Measurements from ENCODE around the gene PCNX3. TPM values are rescaled to one million over a fixed set of nuclear protein-coding genes. Genes with fewer than 3 reads are reported as not detected.
"Not testable (repeated sequence)": the region's sequence is repeated elsewhere in the genome, so short reads cannot be mapped to it uniquely, and the experiment has no call there.

The PCNX3 gene
- total RNA-seq, 1 donor from 2014 or later, result 7.7 TPM

DNA sequence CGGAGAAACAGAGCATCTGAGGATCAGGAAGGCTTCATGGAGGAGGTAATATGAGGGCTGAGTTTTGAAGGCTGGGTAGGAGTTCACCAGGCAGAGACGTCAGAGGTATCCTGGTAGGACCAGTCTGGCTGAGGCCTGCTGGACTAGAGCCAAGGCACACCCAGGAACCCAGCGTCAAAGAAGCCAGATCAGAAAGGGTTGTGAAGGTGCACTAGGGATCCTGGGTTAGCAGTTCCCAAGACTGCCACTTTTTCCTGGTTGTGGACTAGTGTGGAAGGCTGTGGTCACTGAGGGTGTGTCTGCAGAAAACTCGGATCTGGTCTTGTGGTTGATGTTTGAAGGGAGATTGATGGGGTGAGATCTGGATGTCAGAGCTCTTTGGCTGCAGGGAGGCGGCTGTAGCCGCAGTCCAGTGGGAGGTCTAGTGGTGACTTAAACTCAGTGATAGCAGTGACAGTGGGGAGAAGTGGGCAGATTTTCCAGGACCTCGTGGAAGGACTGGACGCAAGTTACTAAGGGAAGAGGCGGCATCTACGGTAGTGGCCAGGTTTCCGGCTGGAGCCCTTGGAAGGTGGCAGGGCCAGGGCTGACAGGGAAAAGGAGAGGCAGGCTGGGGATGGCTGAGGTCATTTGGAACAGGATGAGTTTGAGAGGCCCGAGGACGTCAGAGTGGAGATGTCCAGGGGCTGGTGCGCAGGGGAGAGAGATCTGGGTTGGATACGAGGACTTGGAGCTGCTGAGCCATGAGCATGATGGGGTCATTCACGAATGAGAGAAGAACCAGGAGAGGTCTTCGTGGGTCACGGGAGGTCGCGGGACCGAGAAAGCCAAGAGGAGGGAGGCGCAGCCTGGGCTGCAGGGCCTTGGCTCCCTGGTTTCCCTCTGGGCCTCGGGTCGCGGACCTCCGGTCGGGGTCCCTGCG lies 36.3 kb downstream of the PCNX3 start:
- FAIRE-seq, result no peak
- no peak for DNase-seq (ENCODE audit: low spot score in 2 of 2)

DNA sequence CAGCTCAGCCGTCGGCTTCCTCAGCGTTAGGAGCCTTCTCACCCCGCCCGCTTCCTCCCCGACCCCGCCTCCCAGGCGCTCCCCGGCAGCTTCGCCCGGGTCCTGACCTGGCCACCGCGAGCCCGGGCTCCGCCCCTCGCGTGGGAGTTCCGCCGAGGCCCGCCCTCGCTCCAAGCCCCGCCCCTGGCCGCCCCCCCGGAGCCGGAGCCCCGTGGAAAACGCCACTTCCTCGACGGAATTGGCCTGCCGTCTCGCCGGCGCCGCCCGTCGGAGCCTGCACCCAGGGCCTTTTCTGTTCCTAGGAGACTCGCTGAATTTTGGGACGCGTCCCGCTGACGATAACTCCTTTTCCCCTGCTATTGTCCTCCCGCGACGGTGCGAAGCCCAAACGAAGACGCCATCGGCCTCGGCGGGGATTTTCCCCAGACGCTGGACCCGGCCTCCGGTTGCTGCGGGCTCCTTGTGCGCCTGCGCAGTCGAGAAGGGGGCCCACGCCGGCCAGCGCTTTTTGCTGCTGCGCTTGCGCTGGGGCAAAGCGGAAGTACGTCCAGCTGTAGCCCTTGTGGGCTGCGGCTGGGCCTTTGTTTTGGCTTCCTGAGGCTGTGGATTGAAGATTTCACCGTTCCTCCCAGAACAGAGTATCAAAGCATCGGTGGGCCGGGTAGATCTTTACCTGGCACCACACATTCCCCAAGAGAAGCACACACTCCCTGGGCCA lies 37.1 kb downstream of the PCNX3 start:
- FAIRE-seq (no peak), DNase-seq (ENCODE audit: low spot score in 2 of 2) (peak; percentile 96 to 99)

DNA sequence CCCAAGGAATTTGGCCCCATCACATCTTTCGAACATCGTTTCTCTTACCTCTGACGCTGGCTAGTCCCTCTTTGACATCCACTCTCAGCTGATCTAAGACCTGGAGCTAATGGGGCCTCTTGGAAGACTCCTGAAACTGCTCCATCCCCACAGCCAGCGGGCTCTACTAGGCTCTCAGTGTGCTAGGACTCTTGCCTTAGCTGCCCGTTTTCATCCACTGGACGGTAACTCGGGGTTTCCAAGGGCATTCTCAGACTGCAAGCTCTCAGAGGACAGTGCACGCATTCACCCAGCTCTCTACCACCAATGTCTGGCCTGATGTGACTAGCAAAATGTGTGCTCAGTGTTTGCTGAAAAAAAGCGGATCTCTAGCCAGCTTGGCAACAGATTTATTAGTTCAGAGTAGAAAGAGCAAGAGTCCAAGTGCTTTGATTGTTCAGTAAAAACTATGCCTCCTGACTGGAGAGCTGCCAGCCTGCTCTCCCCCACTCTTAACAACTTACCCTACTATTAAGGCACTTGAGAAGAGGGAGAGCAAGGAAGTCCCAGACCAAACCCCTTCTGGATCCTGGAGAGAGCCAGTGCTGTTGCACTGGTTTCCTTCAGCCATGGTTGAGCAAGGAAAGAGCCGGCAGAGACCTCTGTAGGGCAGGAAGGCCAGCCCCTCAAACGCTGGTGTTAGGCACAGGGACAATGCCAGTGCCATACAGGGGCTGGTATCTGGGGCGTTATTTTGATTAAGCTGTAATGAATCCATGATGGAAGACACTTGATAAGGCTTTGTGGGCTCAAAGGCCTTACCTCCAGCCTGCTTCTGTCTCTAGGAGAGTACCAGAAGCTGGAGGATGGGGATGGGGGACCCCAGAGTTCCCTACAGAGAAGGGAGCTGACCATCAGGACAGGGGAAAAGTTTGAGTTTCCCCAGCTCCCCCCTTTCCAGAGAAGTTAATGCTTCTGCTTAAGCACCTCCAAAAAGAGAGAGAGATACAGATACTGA lies 38.0 kb downstream of the PCNX3 start:
- DNase-seq (ENCODE audit: low spot score in 2 of 2), result peak in 1 of 2 donors; percentile 63
- FAIRE-seq, result no peak

DNA sequence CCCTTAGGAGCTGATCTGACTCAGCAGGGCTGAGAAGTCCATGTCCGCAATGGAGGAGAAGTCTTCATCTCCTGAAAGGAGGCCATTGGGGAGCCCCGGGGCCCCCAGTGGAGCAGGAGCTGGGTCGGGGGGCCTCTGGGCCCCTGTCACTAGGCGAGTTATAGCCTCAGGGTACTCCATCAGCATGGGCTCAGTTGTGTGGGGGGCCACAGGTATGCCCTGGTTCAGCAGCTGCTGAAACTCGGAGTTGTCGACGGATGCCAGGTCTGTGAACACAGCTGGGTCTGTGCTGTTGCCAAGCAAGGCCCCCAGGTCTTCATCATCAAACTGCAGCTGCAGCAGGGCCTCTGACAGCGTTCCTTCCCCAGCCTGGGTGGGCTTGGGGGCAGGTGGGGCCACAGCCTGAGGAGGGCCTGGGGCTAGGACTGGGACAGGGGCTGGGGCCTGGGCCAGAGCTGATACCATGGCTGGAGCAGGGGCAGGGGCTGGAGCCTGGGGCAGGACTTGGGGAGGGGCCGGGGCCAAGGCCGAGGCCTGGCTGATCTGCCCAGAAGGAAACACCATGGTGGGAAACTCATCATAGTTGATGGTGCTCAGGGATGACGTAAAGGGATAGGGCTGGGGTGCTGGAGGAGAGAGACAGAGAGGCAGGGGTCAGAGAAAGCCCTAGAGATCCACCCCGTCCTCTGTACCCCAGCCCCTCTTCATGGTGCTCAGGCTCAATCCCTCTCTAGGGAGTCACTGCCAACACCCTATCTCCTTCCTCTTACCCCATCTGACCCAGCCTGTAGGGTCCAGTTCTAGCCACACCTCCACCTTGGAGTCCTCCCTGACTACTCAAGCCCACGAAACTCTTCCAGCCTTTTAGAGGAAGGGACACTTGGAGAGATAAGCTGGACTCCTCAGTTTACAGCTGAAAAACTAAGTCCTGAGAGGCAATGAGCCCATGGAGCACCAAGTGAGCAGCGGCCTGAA lies 39.1 kb downstream of the PCNX3 start:
- FAIRE-seq (no peak), DNase-seq (ENCODE audit: low spot score in 2 of 2) (peak in 1 of 2 donors; percentile 10)

DNA sequence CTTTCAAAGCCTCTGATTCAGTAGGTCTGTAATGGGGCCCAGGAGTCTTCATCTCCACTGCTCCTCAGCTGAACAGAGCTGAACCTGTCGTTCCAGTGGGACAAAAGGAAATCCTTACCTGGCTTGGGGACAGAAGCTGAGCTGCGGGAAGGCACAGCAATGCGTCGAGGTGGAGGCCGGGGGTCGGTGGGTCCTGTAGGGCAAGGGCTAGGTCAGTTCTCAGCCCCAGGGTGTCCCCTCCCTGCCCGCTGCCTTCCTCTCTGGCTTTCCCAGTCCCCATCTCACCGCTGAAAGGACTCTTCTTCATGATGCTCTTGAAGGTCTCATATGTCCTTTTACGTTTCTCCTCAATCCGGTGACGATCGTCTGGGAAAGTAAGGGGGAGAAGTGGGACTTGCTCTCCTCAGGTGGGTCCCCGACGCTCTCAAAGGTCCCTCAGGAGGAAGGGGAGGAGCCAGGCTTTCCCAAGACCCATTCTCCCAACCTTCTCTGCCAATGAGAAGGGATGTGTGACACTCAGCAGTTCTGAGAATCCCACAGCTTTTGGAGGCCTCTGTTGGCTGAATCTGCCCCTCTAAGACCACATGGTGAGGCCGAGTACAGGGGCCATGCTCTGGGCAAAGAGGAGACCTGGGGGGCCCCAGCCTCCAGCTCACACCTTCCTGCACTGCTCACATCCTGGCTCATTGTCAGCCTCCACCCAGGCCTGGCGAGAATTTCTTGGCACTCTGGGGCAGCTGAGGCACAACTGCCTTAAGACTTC lies 40.2 kb downstream of the PCNX3 start:
- FAIRE-seq (no peak), DNase-seq (ENCODE audit: low spot score in 2 of 2) (peak in 1 of 2 donors; percentile 10)

DNA sequence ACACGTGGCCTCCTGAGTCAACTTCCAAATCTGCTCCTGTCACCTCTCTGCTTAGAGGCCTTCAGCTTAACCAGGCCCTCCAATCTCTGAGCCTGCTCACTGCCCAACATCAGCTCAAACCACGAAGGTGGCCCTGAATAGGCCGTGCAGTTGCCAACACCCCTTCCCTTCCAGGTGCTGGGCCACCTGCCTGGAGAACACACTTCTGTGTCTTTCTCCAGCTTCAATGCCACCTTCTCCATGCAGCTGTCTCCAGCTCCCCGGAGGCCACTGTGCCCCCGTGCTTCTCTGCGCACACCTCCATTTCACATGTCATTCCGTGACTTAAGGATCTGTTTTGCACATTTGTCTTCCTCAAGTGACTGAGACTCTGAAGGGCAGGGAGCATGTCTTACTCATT lies 41.9 kb downstream of the PCNX3 start:
- DNase-seq (ENCODE audit: low spot score in 2 of 2), result peak in 1 of 2 donors; percentile 2
- FAIRE-seq, result no peak

DNA sequence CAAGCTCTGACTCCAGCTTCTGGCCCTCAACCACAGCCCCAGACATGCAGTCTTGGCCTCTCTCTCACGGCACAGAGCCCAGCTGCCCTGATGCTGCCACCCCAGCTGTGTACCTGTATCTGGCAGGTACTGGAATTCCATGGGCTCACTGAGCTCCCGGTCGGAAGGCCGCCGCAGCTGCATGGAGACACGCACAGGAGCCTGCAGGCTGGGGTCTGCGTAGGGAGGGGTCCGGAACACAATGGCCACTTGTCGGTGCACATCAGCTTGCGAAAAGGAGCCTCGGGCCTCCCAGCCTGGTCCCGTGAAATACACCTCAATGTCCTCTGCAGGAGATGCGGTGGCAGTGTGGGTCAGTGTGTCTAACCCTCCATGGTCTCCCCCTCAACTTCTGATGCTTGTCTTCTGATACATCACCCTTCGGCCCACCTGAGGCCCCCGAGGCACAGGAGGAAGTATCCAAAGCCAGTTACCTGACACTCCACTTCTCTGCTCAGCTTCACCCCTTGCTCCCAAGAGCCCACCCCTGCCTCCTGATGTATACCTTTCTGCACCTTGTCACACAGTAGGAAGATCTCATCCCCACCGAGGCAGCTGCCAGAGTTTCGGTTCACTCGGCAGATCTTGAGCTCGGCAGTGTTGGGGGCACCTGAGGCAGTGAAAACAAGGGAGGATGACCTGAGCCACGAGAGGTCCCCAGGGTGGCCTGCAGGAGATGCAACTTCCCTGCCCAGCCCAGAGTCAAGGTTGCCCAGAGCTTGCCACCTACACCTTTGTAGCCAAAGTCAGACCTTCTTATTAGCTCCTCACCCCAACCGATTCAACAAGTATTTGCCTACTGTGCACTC lies 42.8 kb downstream of the PCNX3 start:
- FAIRE-seq (no peak), DNase-seq (ENCODE audit: low spot score in 2 of 2) (no peak)

DNA sequence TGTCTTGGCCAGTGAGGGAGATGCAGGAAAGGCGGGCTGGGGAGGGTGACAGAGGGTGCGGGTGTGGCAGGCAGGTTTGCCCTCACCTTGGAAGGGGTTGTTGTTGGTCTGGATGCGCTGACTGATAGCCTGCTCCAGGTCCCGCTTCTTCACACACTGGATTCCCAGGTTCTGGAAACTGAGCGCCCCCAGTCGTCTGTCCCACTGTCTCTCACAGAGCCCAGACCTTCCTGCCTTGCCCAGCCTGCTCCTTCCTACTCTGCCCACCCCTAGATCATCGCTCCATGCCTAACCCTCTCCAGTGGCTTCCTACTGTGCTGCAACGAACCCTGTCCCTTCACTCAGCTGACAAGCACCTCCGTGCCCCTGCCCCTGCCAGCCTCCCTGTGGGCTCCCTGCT lies 44.5 kb downstream of the PCNX3 start:
- FAIRE-seq (no peak), DNase-seq (ENCODE audit: low spot score in 2 of 2) (no peak)

DNA sequence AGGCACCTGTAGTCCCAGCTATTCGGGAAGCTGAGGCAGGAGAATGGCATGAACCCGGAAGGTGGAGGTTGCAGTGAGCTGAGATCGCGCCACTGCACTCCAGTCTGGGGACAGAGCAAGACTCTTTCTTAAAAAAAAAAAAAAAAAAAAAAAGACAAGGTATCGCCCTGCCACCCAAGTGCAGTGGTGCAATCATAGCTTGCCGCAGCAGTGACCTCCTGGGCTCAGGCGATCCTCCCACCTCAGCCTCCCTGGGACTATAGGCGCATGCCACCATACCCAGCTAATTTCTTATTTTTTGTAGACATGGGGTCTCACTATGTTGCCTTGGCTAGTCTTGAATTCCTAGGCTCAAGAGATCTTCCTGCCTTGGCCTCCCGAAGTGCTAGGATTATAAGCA lies 45.3 kb downstream of the PCNX3 start:
- DNase-seq (ENCODE audit: low spot score in 2 of 2); FAIRE-seq: not testable (repeated sequence)

DNA sequence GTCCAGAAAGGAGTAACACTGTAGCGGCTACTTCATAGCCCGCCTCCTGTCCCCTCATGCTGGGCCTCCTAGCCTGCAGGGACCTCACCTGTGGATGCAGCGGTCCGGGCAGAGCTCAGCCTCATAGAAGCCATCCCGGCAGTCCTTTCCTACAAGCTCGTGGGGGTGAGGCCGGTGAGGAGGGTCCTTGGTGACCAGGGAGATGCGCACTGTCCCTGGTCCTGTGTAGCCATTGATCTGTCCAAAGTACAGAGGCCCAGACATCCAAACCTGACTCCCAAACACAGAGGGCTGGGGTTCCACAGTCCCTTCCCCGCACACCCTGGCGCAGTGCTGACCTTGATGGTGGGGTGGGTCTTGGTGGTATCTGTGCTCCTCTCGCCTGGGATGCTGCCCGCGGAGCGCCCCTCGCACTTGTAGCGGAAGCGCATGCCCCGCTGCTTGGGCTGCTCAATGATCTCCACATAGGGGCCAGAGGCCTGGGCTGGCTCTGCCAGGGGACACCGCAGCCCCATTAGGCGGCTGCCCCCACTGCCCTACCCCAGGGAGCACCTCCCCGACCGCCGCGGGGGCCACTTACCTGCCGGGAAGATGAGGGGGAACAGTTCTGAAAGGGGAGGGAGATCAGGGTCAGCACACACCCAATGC lies 46.1 kb downstream of the PCNX3 start:
- no peak for FAIRE-seq
- DNase-seq (ENCODE audit: low spot score in 2 of 2), result no peak

DNA sequence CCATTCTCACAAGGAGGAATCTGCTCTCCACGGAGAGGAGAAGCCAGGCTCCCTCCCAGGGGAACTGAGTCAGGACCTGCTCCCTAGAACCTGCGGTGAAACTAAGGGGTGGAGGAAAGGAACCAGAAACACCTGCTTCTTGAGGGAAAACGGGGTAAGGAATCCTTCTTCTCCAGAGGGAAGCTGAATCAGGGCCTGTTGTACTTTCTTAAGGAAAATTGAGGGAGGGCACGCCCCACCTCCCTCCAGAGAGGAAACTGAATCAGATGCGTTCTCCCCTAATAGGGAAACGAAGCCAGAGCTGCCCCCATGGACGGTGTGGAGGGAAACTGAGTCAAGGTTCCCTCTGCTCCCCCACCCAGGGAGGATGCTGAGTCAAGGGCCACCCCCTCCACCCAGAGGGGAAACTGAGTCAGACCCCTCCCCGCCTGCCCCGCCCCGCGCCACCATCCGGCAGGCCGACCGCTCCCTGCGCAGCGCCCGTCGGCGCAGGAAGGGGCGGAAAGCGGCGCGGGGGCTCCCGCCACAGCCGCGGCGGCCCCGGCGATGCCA lies 46.7 kb downstream of the PCNX3 start:
- DNase-seq (ENCODE audit: low spot score in 2 of 2), result no peak
- FAIRE-seq, result no peak

DNA sequence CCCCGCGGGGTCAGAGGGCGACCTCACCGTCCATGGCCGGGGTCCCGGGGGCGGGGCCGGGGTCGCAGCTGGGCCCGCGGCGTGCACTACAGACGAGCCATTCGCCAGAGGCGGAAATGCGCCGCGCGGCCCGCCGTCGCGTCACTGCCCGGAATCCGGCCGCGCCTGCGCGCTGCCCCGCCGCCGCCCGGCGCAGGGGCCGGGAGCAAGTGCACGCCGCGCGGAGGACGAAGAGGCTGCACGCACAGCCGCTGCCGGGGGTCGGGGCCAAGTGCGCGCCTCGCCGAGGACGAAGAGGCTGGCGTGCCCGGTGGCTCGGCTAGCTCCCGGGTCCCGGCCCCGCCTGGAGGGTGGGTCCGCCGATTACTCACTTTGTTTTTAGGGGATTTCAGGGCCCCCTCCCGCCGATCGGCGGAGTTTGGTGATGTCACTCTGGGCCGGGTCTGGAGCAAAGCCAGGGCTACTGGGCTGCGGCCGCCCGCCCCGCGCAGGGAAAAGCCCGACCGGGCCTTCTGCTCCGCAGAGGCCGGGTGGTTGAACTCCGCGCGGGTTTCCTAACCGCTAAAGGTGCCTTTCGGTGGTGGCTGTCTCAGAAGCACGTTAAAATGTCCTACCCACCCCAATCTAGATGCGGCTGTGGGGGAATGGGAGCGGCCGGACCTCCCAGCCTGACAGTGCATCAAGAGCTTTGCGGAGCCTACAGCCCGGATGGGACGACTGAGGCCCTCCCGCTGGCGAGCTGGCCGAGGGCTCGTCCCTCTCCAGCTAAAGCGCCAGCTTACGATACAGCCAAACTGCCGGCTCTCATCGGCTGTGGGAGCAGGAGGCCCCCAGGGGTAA lies 47.4 kb downstream of the PCNX3 start, which contains the start of gene RELA:
Gene RELA, minus strand, starts transcription at position 118 of the 840 bp plus-strand sequence. Its CDS starts 84 bp downstream, at position 34.
- no peak for FAIRE-seq
- DNase-seq (ENCODE audit: low spot score in 2 of 2), result peak; percentile 92 to 93

DNA sequence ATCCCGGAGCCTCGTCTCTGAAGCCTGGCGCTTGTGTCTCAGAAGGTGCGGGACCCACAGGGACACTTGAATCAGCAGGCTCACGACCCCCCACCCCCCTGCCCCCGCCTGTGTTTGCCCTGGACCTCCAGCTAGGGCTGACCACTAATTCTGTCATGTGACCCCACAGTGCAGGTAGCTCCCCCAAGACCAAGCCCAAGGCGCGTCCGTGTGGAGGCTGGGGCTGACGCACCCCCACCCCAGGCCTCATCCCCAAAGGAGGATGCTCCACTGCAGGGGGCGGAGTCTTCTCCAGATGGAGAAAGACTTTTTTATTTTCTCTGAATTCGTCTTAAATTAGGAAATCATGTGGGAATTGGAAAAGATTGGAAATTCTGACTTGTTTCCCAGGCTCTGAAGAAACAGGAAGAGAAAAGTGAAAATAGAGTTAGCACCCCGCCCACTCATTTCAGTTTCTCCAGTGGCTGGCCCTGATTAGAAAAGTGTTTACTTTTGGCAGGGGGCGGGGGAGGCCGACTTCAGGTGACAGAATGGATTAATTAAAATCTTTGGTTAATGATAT lies 48.1 kb downstream of the PCNX3 start:
- DNase-seq (ENCODE audit: low spot score in 2 of 2) (peak; percentile 55), FAIRE-seq (no peak)

DNA sequence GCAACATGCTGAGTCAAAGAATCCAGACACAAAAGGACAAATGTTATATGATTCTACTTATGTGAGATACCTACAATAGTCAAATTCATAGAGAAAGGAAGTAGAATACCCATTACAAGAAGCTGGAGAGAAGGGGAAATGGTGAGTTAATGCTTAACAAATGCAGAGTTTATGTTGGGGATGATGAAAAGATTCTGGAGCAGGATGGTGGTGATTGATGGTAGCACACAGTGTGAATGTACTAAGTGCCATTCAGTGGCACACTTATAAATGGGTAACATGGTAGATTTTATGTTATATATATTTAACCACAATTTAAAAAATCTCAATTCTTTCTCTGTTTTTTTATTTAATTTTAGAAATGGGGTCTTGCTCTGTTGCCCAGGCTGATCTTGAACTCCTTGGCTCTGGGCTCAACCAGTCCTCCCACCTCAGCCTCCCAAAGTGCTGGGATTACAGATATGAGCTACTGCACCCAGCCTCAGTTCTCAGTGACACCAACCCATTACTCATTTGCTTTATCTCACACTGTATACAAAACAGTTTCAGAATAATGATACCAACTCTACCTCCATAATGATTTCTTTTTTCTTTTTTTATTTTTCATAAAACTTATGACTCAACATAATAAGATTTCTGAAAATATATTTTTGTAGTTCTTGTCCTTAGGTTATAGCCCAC lies 56.7 kb downstream of the PCNX3 start:
- FAIRE-seq, result no peak
- no peak for DNase-seq (ENCODE audit: low spot score in 2 of 2)

DNA sequence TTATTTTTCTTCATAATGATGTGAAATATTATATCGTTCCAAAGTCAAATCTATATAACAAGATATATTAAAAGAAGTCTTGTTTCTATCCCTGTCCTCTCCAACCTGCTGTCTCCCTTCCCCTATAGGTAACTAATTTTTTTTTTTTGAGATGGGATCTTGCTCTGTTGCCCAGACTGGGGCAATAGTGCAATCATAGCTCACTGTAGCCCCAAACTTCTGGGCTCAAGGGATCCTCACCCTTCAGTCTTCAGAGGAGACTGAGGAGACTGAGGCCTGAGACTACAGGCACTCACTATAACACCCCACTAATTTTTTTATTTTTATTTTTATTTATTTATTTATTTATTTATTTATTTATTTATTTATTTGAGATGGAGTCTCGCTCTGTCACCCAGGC lies 57.4 kb downstream of the PCNX3 start:
- DNase-seq (ENCODE audit: low spot score in 2 of 2) (no peak), FAIRE-seq (no peak)

Measured in frontal cortex (tissue), 4 donors.